ENCODE measurements around the gene CDH23. TPM values are rescaled to one million over a fixed set of nuclear protein-coding genes. Genes with fewer than 3 reads are reported as not detected.

Gene CDH23
- total RNA-seq, 1 experiment from 2014 or later: 2.9 TPM

DNA sequence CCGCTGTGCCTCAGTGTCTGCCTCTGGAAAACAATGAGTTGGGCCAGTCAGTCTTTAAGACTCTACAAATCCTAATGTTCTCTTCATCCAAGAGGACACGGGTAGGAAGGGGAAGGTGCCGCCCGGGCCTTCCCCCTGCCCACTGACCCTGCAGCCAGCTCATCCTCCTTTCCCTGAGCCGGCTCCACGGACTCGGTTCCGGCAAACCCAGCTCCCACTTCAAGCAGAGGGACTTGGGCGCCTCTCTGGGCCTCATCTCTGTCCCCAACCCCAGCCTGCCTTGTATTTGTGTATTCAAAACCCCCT, 227.2 kb downstream of the CDH23 start (continued):
- TF ChIP-seq, protein P1, sequence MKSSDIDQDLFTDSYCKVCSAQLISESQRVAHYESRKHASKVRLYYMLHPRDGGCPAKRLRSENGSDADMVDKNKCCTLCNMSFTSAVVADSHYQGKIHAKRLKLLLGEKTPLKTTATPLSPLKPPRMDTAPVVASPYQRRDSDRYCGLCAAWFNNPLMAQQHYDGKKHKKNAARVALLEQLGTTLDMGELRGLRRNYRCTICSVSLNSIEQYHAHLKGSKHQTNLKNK (CRISPR knock-in tag; IDR thresholded peaks at IDR 0.05): no peak

DNA sequence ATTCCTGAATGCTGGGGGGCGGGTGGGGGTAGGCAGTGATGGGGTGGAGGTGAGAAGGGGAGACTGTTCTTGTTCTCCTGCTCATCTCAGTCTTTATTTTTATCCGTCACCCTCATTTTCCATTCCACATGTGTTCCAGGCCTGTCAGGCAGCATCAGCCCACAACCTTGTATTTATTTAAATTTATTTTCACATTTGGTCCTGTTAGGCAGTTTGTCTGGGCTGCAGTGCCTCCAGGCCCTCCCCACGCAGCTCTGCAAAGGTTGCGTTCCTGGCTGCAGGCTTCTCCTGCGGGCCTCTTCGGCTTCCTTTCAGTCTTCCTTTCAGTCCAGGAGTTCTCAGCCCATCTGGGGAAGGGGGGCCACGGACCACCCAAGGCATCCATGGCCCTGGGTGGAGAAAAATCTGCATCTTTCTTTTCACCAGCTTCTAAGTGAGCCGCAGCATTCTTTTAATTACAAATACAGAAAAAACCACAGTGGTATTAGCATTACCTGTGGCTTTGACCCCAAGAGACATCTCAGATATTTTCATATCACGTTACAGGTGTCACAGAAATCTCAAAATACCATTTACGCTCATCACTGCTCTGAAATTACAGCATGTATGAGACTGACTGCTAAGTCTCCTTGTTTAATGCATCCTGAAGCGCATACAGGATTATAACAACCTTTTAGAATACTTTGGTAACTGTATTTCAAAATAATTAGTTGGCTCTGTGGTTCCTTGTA, 228.9 kb downstream of the CDH23 start:
- peaks cover 81% of the 10 kb centered on the region for H3K4me1 Mint-ChIP-seq
- POLR2A ChIA-PET: no interaction called here
- peaks cover 15% of the 10 kb centered on the region for H3K27me3 Mint-ChIP-seq (ENCODE audit: low read depth)
- CTCF ChIA-PET: interaction anchor here (0.8 to 2.0 kb wide), 5 partner anchors 56 to 306 kb away, joined by 3 to 6 read pairs (median 3); partner anchors contain the start of genes CDH23 and SLC29A3
- TF ChIP-seq, protein P2, sequence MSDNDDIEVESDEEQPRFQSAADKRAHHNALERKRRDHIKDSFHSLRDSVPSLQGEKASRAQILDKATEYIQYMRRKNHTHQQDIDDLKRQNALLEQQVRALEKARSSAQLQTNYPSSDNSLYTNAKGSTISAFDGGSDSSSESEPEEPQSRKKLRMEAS (CRISPR knock-in tag; IDR thresholded peaks at IDR 0.05): no peak
- TF ChIP-seq IRF2 (CRISPR knock-in tag; IDR thresholded peaks at IDR 0.05; ENCODE audit: borderline replicate concordance, low read depth) (no peak), ZNF512 (CRISPR knock-in tag; IDR thresholded peaks at IDR 0.05; ENCODE audit: borderline replicate concordance) (no peak), ZNF317 (CRISPR knock-in tag; IDR thresholded peaks at IDR 0.05; ENCODE audit: borderline replicate concordance, low read depth) (no peak), FOXP4 (CRISPR knock-in tag; IDR thresholded peaks at IDR 0.05) (no peak), AR (CRISPR knock-in tag; IDR thresholded peaks at IDR 0.05) (no peak), PRDM15 (CRISPR knock-in tag; IDR thresholded peaks at IDR 0.05) (no peak), ESRRA (CRISPR knock-in tag; IDR thresholded peaks at IDR 0.05; ENCODE audit: borderline replicate concordance) (no peak), ZNF425 (CRISPR knock-in tag; conservative IDR thresholded peaks at IDR 0.05) (no peak)
- TF ChIP-seq, protein P3, sequence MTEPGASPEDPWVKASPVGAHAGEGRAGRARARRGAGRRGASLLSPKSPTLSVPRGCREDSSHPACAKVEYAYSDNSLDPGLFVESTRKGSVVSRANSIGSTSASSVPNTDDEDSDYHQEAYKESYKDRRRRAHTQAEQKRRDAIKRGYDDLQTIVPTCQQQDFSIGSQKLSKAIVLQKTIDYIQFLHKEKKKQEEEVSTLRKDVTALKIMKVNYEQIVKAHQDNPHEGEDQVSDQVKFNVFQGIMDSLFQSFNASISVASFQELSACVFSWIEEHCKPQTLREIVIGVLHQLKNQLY (CRISPR knock-in tag; IDR thresholded peaks at IDR 0.05): no peak
- H3K9me3 Mint-ChIP-seq: no peaks in the 10 kb centered on the region
- no peaks in the 10 kb centered on the region for H3K36me3 Mint-ChIP-seq
- ATAC-seq (no peak), DNase-seq (ENCODE audit: low spot score) (no peak)
- H3K4me3 Mint-ChIP-seq: no peak overlapping the region
- H3K27ac Mint-ChIP-seq: no peak overlapping the region

Data from WTC11 (cell line).